ENCODE data around the gene GNB1.
A peak's percentile ranks its signal among the peaks of the same experiment; 100 is the strongest.
"Not testable (repeated sequence)": the region's sequence is repeated elsewhere in the genome, so short reads cannot be mapped to it uniquely, and the experiment has no call there.

GNB1 gene

GRCh38 chr1:1752190-1752589 is 138.7 kb downstream of the GNB1 start:
- no peak for DNase-seq (ENCODE audit: low read depth in 2 of 2, low spot score in 1 of 2)

GRCh38 chr1:1749941-1750340 is 140.9 kb downstream of the GNB1 start:
- not testable (repeated sequence) for DNase-seq (ENCODE audit: low read depth in 2 of 2, low spot score in 1 of 2)

GRCh38 chr1:1748686-1749321 is 142.1 kb downstream of the GNB1 start:
- DNase-seq (ENCODE audit: low read depth in 2 of 2, low spot score in 1 of 2), result no peak

GRCh38 chr1:1746566-1746909 is 144.3 kb downstream of the GNB1 start:
- DNase-seq (ENCODE audit: low read depth in 2 of 2, low spot score in 1 of 2), result not testable (repeated sequence)

- peak; percentile 45 to 77 for DNase-seq (ENCODE audit: low read depth in 2 of 2, low spot score in 1 of 2)
Observed at GRCh38 chr1:1745651-1746565, 145.0 kb downstream of the GNB1 start.

GRCh38 chr1:1742529-1742928 is 148.4 kb downstream of the GNB1 start:
- not testable (repeated sequence) for DNase-seq (ENCODE audit: low read depth in 2 of 2, low spot score in 1 of 2)

- not testable (repeated sequence) for DNase-seq (ENCODE audit: low read depth in 2 of 2, low spot score in 1 of 2)
Observed at GRCh38 chr1:1741013-1741412, 149.9 kb downstream of the GNB1 start.

- DNase-seq (ENCODE audit: low read depth in 2 of 2, low spot score in 1 of 2), result not testable (repeated sequence)
Observed at GRCh38 chr1:1738799-1739337, 152.0 kb downstream of the GNB1 start.

GRCh38 chr1:1737675-1738590 is 153.0 kb downstream of the GNB1 start:
- not testable (repeated sequence) for DNase-seq (ENCODE audit: low read depth in 2 of 2, low spot score in 1 of 2)
